Caco-2 (cell line): Measurements from ENCODE around the gene IDH3B. TPM values are rescaled to one million over a fixed set of nuclear protein-coding genes. Genes with fewer than 3 reads are reported as not detected.

Experiments used
- BruUV-seq: library from RNA; stranded (reverse); fragments of 400-500 nt; replicated peaks from 2 replicates; lab custom pipeline; 2021; lab: Mats Ljungman, UMichigan
- CTCF ChIA-PET: fragments of 300-600 bp; sonication (Branson Sonifier 250); formaldehyde crosslinking; loops from one replicate; lab custom pipeline; 2022; ENCODE audit warnings: antibody characterized with exemption; lab: Charles Lee
- POLR2A ChIA-PET: fragments of 300-600 bp; sonication (Branson Sonifier 250); formaldehyde crosslinking; loops from one replicate; lab custom pipeline; 2022; ENCODE audit warnings: antibody characterized with exemption; lab: Charles Lee
- DNase-seq, 2 experiments: peaks; one replicate each; pipeline versions ENCODE4 v3.0.0 to v3.0.0-alpha.2; 2020 to 2022
- H3K27me3 ChIP-seq: replicated peaks from 2 replicates; pipeline ENCODE4 v1.6.0; 2011; ENCODE audit warnings: low read length; ENCODE audit not compliant: control insufficient read depth, insufficient read depth
- H3K36me3 ChIP-seq: 2 replicates; pipeline ENCODE4 v1.5.1; 2011; ENCODE audit warnings: low read length; ENCODE audit not compliant: control insufficient read depth, insufficient read depth
- H3K4me1 ChIP-seq: fragments of 250-450 bp; sonication (Bioruptor Pico); 2 replicates; pipeline ENCODE4 v1.5.1; 2020; ENCODE audit warnings: mild to moderate bottlenecking
- H3K4me3 ChIP-seq: 2 replicates; pipeline ENCODE4 v1.5.1; 2011; ENCODE audit warnings: low read depth, mild to moderate bottlenecking, control low read depth, low read length
- H3K9me3 ChIP-seq: fragments of 250-450 bp; sonication (Bioruptor Pico); 2 replicates; pipeline ENCODE4 v1.5.1; 2020; ENCODE audit warnings: mild to moderate bottlenecking, moderate library complexity
- H3K27ac Mint-ChIP-seq: one replicate; pipeline ENCODE4 v1.8.0; 2022; ENCODE audit warnings: mixed read lengths; ENCODE audit not compliant: unreplicated experiment
- H3K27me3 Mint-ChIP-seq: one replicate; pipeline ENCODE4 v1.8.0; 2022; ENCODE audit warnings: mixed read lengths; ENCODE audit not compliant: insufficient read depth, unreplicated experiment
- H3K36me3 Mint-ChIP-seq: one replicate; pipeline ENCODE4 v1.8.0; 2022; ENCODE audit warnings: mild to moderate bottlenecking, mixed read lengths; ENCODE audit not compliant: insufficient read depth, unreplicated experiment
- H3K4me1 Mint-ChIP-seq: one replicate; pipeline ENCODE4 v1.8.0; 2022; ENCODE audit warnings: low read depth, mixed read lengths; ENCODE audit not compliant: unreplicated experiment
- H3K4me3 Mint-ChIP-seq: one replicate; pipeline ENCODE4 v1.8.0; 2022; ENCODE audit warnings: mild to moderate bottlenecking, moderate library complexity, mixed read lengths; ENCODE audit not compliant: unreplicated experiment
- H3K9me3 Mint-ChIP-seq: one replicate; pipeline ENCODE4 v1.8.0; 2022; ENCODE audit warnings: mixed read lengths; ENCODE audit not compliant: unreplicated experiment
- CTCF ChIP-seq, 2 experiments: fragments of 200-600 bp in 1 of 2; IDR thresholded peaks; 1 replicate in 1 of 2; 2 replicates in 1 of 2; pipeline versions ENCODE4 v1.5.1 to v1.8.0; 2011 to 2022; ENCODE audit warnings: antibody characterized with exemption in 1 of 2, control low read depth in 1 of 2, inconsistent platforms in 1 of 2, low read depth in 1 of 2, low read length in 1 of 2, mild to moderate bottlenecking in 1 of 2, moderate library complexity in 1 of 2; ENCODE audit not compliant: insufficient read depth in 1 of 2, severe bottlenecking in 1 of 2, unreplicated experiment in 1 of 2
- intact Hi-C: fragments of 100-400 bp; cut with micrococcal nuclease; formaldehyde crosslinking; loops from one replicate; pipeline ENCODE4 v1.10.0; 2022; ENCODE audit not compliant: unreplicated experiment
- total RNA-seq: library from RNA; stranded (reverse); gene quantifications from 2 replicates; pipeline ENCODE4 v1.2.3, GENCODE V29; 2022

IDH3B gene
- total RNA-seq, 1 experiment from 2014 or later, result 137 TPM

- intact Hi-C loops, result no loop called here
- no TSS peak for BruUV-seq
- POLR2A ChIA-PET, result no interaction called here
- Histone ChIP-seq H3K4me1 (peaks cover 6% of the 10 kb centered on the region), H3K9me3 (no peaks in the 10 kb centered on the region), H3K36me3 (no peaks in the 10 kb centered on the region), H3K27me3 (no peaks in the 10 kb centered on the region), H3K4me3 (no peak overlapping the region)
- Mint-ChIP-seq H3K27ac (no peak overlapping the region), H3K36me3 (peaks cover 5% of the 10 kb centered on the region), H3K4me3 (no peak overlapping the region), H3K4me1 (peaks cover 12% of the 10 kb centered on the region), H3K27me3 (peaks cover 16% of the 10 kb centered on the region), H3K9me3 (no peaks in the 10 kb centered on the region)
- TF ChIP-seq CTCF (IDR thresholded peaks at IDR 0.05; ENCODE audit: insufficient read depth in 1 of 2, low read depth in 1 of 2, low read length in 1 of 2, severe bottlenecking in 1 of 2, unreplicated experiment in 1 of 2), result no peak
- DNase-seq, result no peak
- CTCF ChIA-PET, result no interaction called here
These were observed 31.4 kb upstream of the IDH3B start for GRCh38 chr20:2695206-2695983.

GRCh38 chr20:2694519-2694918, 30.5 kb upstream of the IDH3B start:
- peaks cover 20% of the 10 kb centered on the region for H3K27me3 Mint-ChIP-seq
- peaks cover 12% of the 10 kb centered on the region for H3K4me1 Mint-ChIP-seq
- H3K36me3 ChIP-seq, result no peaks in the 10 kb centered on the region
- peaks cover 6% of the 10 kb centered on the region for H3K4me1 ChIP-seq
- H3K27ac Mint-ChIP-seq, result no peak overlapping the region
- no TSS peak for BruUV-seq
- TF ChIP-seq CTCF (IDR thresholded peaks at IDR 0.05; ENCODE audit: insufficient read depth in 1 of 2, low read depth in 1 of 2, low read length in 1 of 2, severe bottlenecking in 1 of 2, unreplicated experiment in 1 of 2), result no peak
- intact Hi-C loops, result no loop called here
- H3K27me3 ChIP-seq, result no peaks in the 10 kb centered on the region; the same call in 1 of the 2 replicates
- no peak for DNase-seq
- no peaks in the 10 kb centered on the region for H3K9me3 ChIP-seq
- H3K4me3 ChIP-seq, result no peak overlapping the region
- POLR2A ChIA-PET, result no interaction called here
- no peaks in the 10 kb centered on the region for H3K9me3 Mint-ChIP-seq
- H3K36me3 Mint-ChIP-seq, result peaks cover 5% of the 10 kb centered on the region
- H3K4me3 Mint-ChIP-seq, result no peak overlapping the region
- CTCF ChIA-PET, result no interaction called here

DNA sequence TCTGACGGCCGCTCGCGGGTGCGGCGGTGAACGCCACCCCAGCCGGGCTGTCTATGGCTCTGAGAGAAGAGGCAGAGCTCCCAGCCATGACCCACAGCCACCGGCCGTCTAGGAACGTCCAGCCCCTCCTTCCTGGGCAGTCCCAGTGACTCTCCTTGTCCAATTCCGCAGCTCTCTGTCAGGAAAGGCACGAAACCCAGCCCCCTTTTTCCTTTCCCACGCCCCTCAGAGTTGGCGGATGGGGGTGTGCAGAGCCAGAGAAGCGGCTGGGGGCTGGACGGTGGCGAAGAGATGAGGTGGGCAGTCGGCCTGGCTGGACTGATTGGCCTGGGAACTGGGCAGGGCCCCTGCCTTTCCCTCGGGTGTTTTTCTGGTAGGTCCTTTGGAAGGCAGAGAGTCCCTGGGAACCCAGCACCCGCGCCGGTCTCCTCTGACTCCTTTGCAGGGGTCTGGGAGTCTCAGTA, 30.0 kb upstream of the IDH3B start:
- CTCF ChIA-PET, result interaction anchor here (0.7 kb wide), 1 partner anchor 487 kb away, joined by 3 read pairs; no protein-coding TSS in a partner anchor

More for the DNA sequence above, 30.0 kb upstream of the IDH3B start:
- no peaks in the 10 kb centered on the region for H3K9me3 ChIP-seq
- H3K4me1 Mint-ChIP-seq, result peaks cover 12% of the 10 kb centered on the region
- no peak overlapping the region for H3K4me3 ChIP-seq
- no peak for TF ChIP-seq CTCF (IDR thresholded peaks at IDR 0.05; ENCODE audit: insufficient read depth in 1 of 2, low read depth in 1 of 2, low read length in 1 of 2, severe bottlenecking in 1 of 2, unreplicated experiment in 1 of 2)
- no peak for DNase-seq
- POLR2A ChIA-PET, result no interaction called here
- no peak overlapping the region for H3K4me3 Mint-ChIP-seq
- peaks cover 5% of the 10 kb centered on the region for H3K36me3 Mint-ChIP-seq
- H3K27ac Mint-ChIP-seq, result no peak overlapping the region
- peaks cover 20% of the 10 kb centered on the region for H3K27me3 Mint-ChIP-seq
- BruUV-seq, result no TSS peak
- H3K36me3 ChIP-seq, result no peaks in the 10 kb centered on the region
- peaks cover 1% of the 10 kb centered on the region for H3K27me3 ChIP-seq
- H3K4me1 ChIP-seq, result peaks cover 6% of the 10 kb centered on the region
- intact Hi-C loops, result no loop called here
- no peaks in the 10 kb centered on the region for H3K9me3 Mint-ChIP-seq
